Loucy (cell line): ENCODE data around the gene PLXNB1.

Source experiments
- H2AFZ ChIP-seq: fragments of 200-600 bp; sonication (generic); 2 replicates; pipeline ENCODE4 v1.6.0; 2016; ENCODE audit warnings: antibody characterized with exemption, mild to moderate bottlenecking, low read length, moderate library complexity
- H3F3A ChIP-seq: fragments of 200-600 bp; 2 replicates; pipeline ENCODE4 v1.6.0; 2016; ENCODE audit warnings: antibody characterized with exemption, low read depth, mild to moderate bottlenecking
- H3K27me3 ChIP-seq: fragments of 200-600 bp; sonication (generic); 2 replicates; pipeline ENCODE4 v1.6.1; 2014; ENCODE audit warnings: low read length, mild to moderate bottlenecking; ENCODE audit not compliant: insufficient read depth, poor library complexity, severe bottlenecking
- H3K36me3 ChIP-seq: fragments of 200-600 bp; sonication (generic); 2 replicates; pipeline ENCODE4 v1.6.1; 2016; ENCODE audit warnings: low read length; ENCODE audit not compliant: insufficient read depth
- H3K4me1 ChIP-seq: fragments of 200-600 bp; sonication (generic); 2 replicates; pipeline ENCODE4 v1.5.1; 2014; ENCODE audit warnings: low read length, mild to moderate bottlenecking; ENCODE audit not compliant: insufficient read depth, poor library complexity, severe bottlenecking
- H3K4me2 ChIP-seq: fragments of 200-600 bp; sonication (generic); 2 replicates; pipeline ENCODE4 v1.6.0; 2014; ENCODE audit warnings: antibody characterized with exemption, low read length, low read depth, mild to moderate bottlenecking; ENCODE audit not compliant: poor library complexity, severe bottlenecking
- H3K4me3 ChIP-seq: fragments of 200-600 bp; sonication (generic); 2 replicates; pipeline ENCODE4 v1.5.1; 2014; ENCODE audit warnings: low read length, mild to moderate bottlenecking, mixed read lengths; ENCODE audit not compliant: poor library complexity, severe bottlenecking
- H3K79me2 ChIP-seq: fragments of 200-600 bp; sonication (generic); 2 replicates; pipeline ENCODE4 v1.6.1; 2014; ENCODE audit warnings: low read length; ENCODE audit not compliant: insufficient read depth
- H3K9ac ChIP-seq: fragments of 200-600 bp; sonication (generic); 2 replicates; pipeline ENCODE4 v1.6.0; 2014; ENCODE audit warnings: mild to moderate bottlenecking, low read depth, low read length, moderate library complexity; ENCODE audit not compliant: poor library complexity, severe bottlenecking
- H3K9me2 ChIP-seq: fragments of 200-600 bp; sonication (generic); replicated peaks from 2 replicates; pipeline ENCODE4 v1.6.1; 2016; ENCODE audit warnings: low read depth, low read length, mixed read lengths
- H3K9me3 ChIP-seq: fragments of 200-600 bp; sonication (generic); 2 replicates; pipeline ENCODE4 v1.6.1; 2014; ENCODE audit warnings: mild to moderate bottlenecking, antibody characterized with exemption, low read length, low read depth; ENCODE audit not compliant: insufficient read depth
- H4K20me1 ChIP-seq: fragments of 200-600 bp; sonication (generic); 2 replicates; pipeline ENCODE4 v1.6.0; 2014; ENCODE audit warnings: antibody characterized with exemption, low read length, mild to moderate bottlenecking; ENCODE audit not compliant: insufficient read depth, poor library complexity, severe bottlenecking
- CTCF ChIP-seq: fragments of 200-600 bp; sonication (generic); conservative IDR thresholded peaks from 2 replicates; pipeline ENCODE4 v1.5.1; 2014; ENCODE audit warnings: mild to moderate bottlenecking, antibody characterized with exemption, low read length
- EZH2phosphoT487 ChIP-seq: fragments of 200-600 bp; IDR thresholded peaks from 2 replicates; pipeline ENCODE4 v1.6.1; 2018; ENCODE audit warnings: antibody characterized with exemption, mild to moderate bottlenecking, moderate library complexity, borderline replicate concordance

The PLXNB1 gene

GRCh38 chr3:48356419-48356818 is 73.5 kb downstream of the PLXNB1 start:
- no peak overlapping the region for H3K4me3 ChIP-seq
- no peaks in the 10 kb centered on the region for H3F3A ChIP-seq
- H4K20me1 ChIP-seq: no peaks in the 10 kb centered on the region
- H3K79me2 ChIP-seq: no peaks in the 10 kb centered on the region
- H3K9ac ChIP-seq: no peak overlapping the region
- H3K36me3 ChIP-seq: no peaks in the 10 kb centered on the region
- H3K27me3 ChIP-seq: no peaks in the 10 kb centered on the region
- H3K4me1 ChIP-seq: no peaks in the 10 kb centered on the region
- no peak for TF ChIP-seq CTCF
- no peak for TF ChIP-seq EZH2phosphoT487
- H2AFZ ChIP-seq: no peak overlapping the region
- H3K9me2 ChIP-seq: no peaks in the 10 kb centered on the region
- no peaks in the 10 kb centered on the region; the same call in 1 of the 2 replicates for H3K9me3 ChIP-seq
- H3K4me2 ChIP-seq: no peak overlapping the region

GRCh38 chr3:48353987-48354386 is 75.9 kb downstream of the PLXNB1 start:
- TF ChIP-seq CTCF (no peak), EZH2phosphoT487 (no peak)
- Histone ChIP-seq H3K9me3 (no peaks in the 10 kb centered on the region; the same call in 1 of the 2 replicates), H2AFZ (no peak overlapping the region), H3K4me3 (no peak overlapping the region), H4K20me1 (no peaks in the 10 kb centered on the region), H3K9me2 (no peaks in the 10 kb centered on the region), H3K9ac (no peak overlapping the region), H3F3A (no peaks in the 10 kb centered on the region), H3K79me2 (no peaks in the 10 kb centered on the region), H3K4me2 (no peak overlapping the region), H3K4me1 (no peaks in the 10 kb centered on the region), H3K36me3 (no peaks in the 10 kb centered on the region), H3K27me3 (peaks cover 8% of the 10 kb centered on the region)
